Panc1 (cell line): ENCODE measurements around the gene GPRIN1. TPM values are rescaled to one million over a fixed set of nuclear protein-coding genes. Genes with fewer than 3 reads are reported as not detected.

Source experiments
- ATAC-seq: fragments of 200-7000 bp; cut with Tn5 transposase; 2 replicates; pipeline ENCODE4 v1.9.1; 2020; ENCODE audit warnings: mild to moderate bottlenecking, moderate library complexity
- BruUV-seq: library from RNA; stranded (reverse); fragments of 400-500 nt; replicated peaks from 2 replicates; lab custom pipeline; 2021; lab: Mats Ljungman, UMichigan
- CTCF ChIA-PET: fragments of 300-600 bp; sonication (Branson Sonifier 250); formaldehyde crosslinking; loops from one replicate; lab custom pipeline; 2022; ENCODE audit warnings: antibody characterized with exemption; lab: Charles Lee
- POLR2A ChIA-PET: fragments of 300-600 bp; sonication (Branson Sonifier 250); formaldehyde crosslinking; loops from one replicate; lab custom pipeline; 2022; ENCODE audit warnings: antibody characterized with exemption; lab: Charles Lee
- DNase-seq: peaks from one replicate; pipeline ENCODE4 v3.0.0-alpha.2; 2010; ENCODE audit warnings: low read depth, low spot score
- H3K27ac ChIP-seq: 2 replicates; pipeline ENCODE4 v1.5.1; 2011; ENCODE audit warnings: mild to moderate bottlenecking, low read length, inconsistent platforms
- H3K27me3 ChIP-seq: fragments of 200-500 bp; sonication (Bioruptor generic); 2 replicates; pipeline ENCODE4 v1.6.0; 2014; ENCODE audit warnings: low read length, inconsistent platforms; ENCODE audit not compliant: control insufficient read depth, insufficient read depth
- H3K36me3 ChIP-seq: fragments of 200-500 bp; sonication (Bioruptor generic); 2 replicates; pipeline ENCODE4 v1.5.1; 2014; ENCODE audit warnings: inconsistent platforms, mild to moderate bottlenecking, low read length, moderate library complexity; ENCODE audit not compliant: control insufficient read depth, insufficient read depth
- H3K4me1 ChIP-seq: 2 replicates; pipeline ENCODE4 v1.5.1; 2011; ENCODE audit warnings: inconsistent platforms, mild to moderate bottlenecking, low read length, moderate library complexity; ENCODE audit not compliant: control insufficient read depth, insufficient read depth
- H3K4me3 ChIP-seq, 2 experiments: 2 replicates each; pipeline ENCODE4 v1.5.1; 2011 to 2012; ENCODE audit warnings: low read depth in 2 of 2, low read length in 2 of 2, mild to moderate bottlenecking in 2 of 2, inconsistent platforms in 1 of 2, moderate library complexity in 1 of 2
- H3K9me3 ChIP-seq: fragments of 200-500 bp; sonication (Bioruptor generic); 2 replicates; pipeline ENCODE4 v1.5.1; 2014; ENCODE audit warnings: low read depth, mild to moderate bottlenecking, inconsistent platforms, low read length, moderate library complexity; ENCODE audit not compliant: control insufficient read depth, insufficient read depth
- CTCF ChIP-seq: fragments of 450-650 bp; IDR thresholded peaks from 2 replicates; pipeline ENCODE4 v1.5.1; 2017; ENCODE audit warnings: mild to moderate bottlenecking
- POLR2AphosphoS5 ChIP-seq: IDR thresholded peaks from 2 replicates; pipeline ENCODE4 v1.6.1; 2012; ENCODE audit warnings: mild to moderate bottlenecking, low read depth, low read length, moderate library complexity
- REST ChIP-seq, 2 experiments: IDR thresholded peaks; 2 replicates each; pipeline ENCODE4 v1.6.1; 2011 to 2012; ENCODE audit warnings: low read depth in 2 of 2, control low read depth in 1 of 2, low read length in 1 of 2, mild to moderate bottlenecking in 1 of 2, moderate library complexity in 1 of 2; ENCODE audit not compliant: insufficient read depth in 1 of 2
- SIN3A ChIP-seq: IDR thresholded peaks from 2 replicates; pipeline ENCODE4 v1.6.1; 2012; ENCODE audit warnings: low read depth, mild to moderate bottlenecking, low read length, moderate library complexity, borderline replicate concordance; ENCODE audit not compliant: insufficient read depth
- TCF7L2 ChIP-seq: IDR thresholded peaks from 2 replicates; pipeline ENCODE4 v1.6.1; 2011; ENCODE audit warnings: mild to moderate bottlenecking, low read depth, low read length, inconsistent platforms
- in situ Hi-C: cut with HindIII; loops from 2 replicates; pipeline ENCODE4 v1.10.0; 2016; ENCODE audit warnings: low sequenced_read_pairs, low pct_unique_long_range_greater_than_20kb
- intact Hi-C: fragments of 100-400 bp; cut with micrococcal nuclease; formaldehyde crosslinking; loops from one replicate; pipeline ENCODE4 v1.10.0; 2022; ENCODE audit not compliant: unreplicated experiment
- total RNA-seq: library from RNA; stranded (reverse); gene quantifications from one replicate; pipeline ENCODE4 v1.2.1, GENCODE V29; 2021; ENCODE audit not compliant: unreplicated experiment

GPRIN1 gene
- total RNA-seq, 1 experiment from 2014 or later: 18.9 TPM

GRCh38 chr5:176573564-176574296 is 36.2 kb downstream of the GPRIN1 start:
- DNase-seq (no peak), ATAC-seq (peak; percentile 86)
- H3K9me3 ChIP-seq: no peaks in the 10 kb centered on the region
- POLR2A ChIA-PET: no interaction called here
- no peaks in the 10 kb centered on the region for H3K36me3 ChIP-seq
- H3K4me1 ChIP-seq: no peaks in the 10 kb centered on the region; the same call in 1 of the 2 replicates
- TF ChIP-seq POLR2AphosphoS5: no peak
- TF ChIP-seq CTCF: peak; percentile 95
- in situ Hi-C loops (no loop called here), intact Hi-C loops (no loop called here)
- no TSS peak for BruUV-seq
- H3K4me3 ChIP-seq: no peak overlapping the region
- CTCF ChIA-PET: interaction anchor here (0.5 to 2.0 kb wide), 7 partner anchors 9 to 877 kb away, joined by 3 to 9 read pairs (median 6); partner anchors contain the start of genes RNF44 and TSPAN17
- no peaks in the 10 kb centered on the region for H3K27me3 ChIP-seq
- H3K27ac ChIP-seq: no peak overlapping the region

- ChIA-PET CTCF (interaction anchor here (0.6 kb wide), 2 partner anchors 27 to 447 kb away, joined by 3 to 4 read pairs; no protein-coding TSS in a partner anchor), POLR2A (interaction anchor here (0.6 kb wide), 1 partner anchor 17 kb away, joined by 3 read pairs; no protein-coding TSS in a partner anchor)
- in situ Hi-C loops (no loop called here), intact Hi-C loops (no loop called here)
- Histone ChIP-seq H3K27me3 (no peaks in the 10 kb centered on the region), H3K4me1 (no peaks in the 10 kb centered on the region; the same call in 1 of the 2 replicates), H3K4me3 (no peak overlapping the region), H3K36me3 (no peaks in the 10 kb centered on the region), H3K27ac (no peak overlapping the region), H3K9me3 (no peaks in the 10 kb centered on the region)
- TF ChIP-seq REST (IDR thresholded peaks at IDR 0.05; ENCODE audit: insufficient read depth in 1 of 2, low read depth in 2 of 2, low read length in 1 of 2): no peak
- no peak for TF ChIP-seq POLR2AphosphoS5
- no peak for TF ChIP-seq SIN3A
- no peak for TF ChIP-seq TCF7L2
- TF ChIP-seq CTCF: no peak; the same call in 1 of the 2 replicates
- no peak for ATAC-seq
- BruUV-seq: no TSS peak
- DNase-seq: no peak
These were observed 39.9 kb downstream of the GPRIN1 start for GRCh38 chr5:176570044-176570443.
